T-helper 2 cell treated with Interferon-gamma antibody and Interleukin-4, amounts not matched to agents 5 μg/mL and 100 μg/mL, for 36 hours (primary cell): ENCODE results near the gene PARD3.

Experiments used
- DNase-seq: peaks from one replicate; pipeline ENCODE4 v3.0.0; 2021; ENCODE audit warnings: low spot score
- H3K27ac Mint-ChIP-seq: one replicate; pipeline ENCODE4 v1.8.0; 2021; ENCODE audit warnings: mild to moderate bottlenecking, mixed read lengths
- H3K27me3 Mint-ChIP-seq: one replicate; pipeline ENCODE4 v1.8.0; 2021; ENCODE audit warnings: low read depth, mixed read lengths
- H3K36me3 Mint-ChIP-seq: one replicate; pipeline ENCODE4 v1.8.0; 2021; ENCODE audit warnings: low read depth, mixed read lengths
- H3K4me1 Mint-ChIP-seq: one replicate; pipeline ENCODE4 v1.8.0; 2021; ENCODE audit warnings: low read depth, mixed read lengths
- H3K4me3 Mint-ChIP-seq: one replicate; pipeline ENCODE4 v1.8.0; 2022; ENCODE audit warnings: mild to moderate bottlenecking, moderate library complexity, mixed read lengths
- H3K9me3 Mint-ChIP-seq: one replicate; pipeline ENCODE4 v1.8.0; 2021; ENCODE audit warnings: mixed read lengths

The PARD3 gene

GRCh38 chr10:34599026-34599795 lies 215.9 kb downstream of the PARD3 start:
- H3K4me3 Mint-ChIP-seq = no peak overlapping the region
- no peaks in the 10 kb centered on the region for H3K27me3 Mint-ChIP-seq
- H3K36me3 Mint-ChIP-seq = no peaks in the 10 kb centered on the region
- DNase-seq = no peak
- no peaks in the 10 kb centered on the region for H3K9me3 Mint-ChIP-seq
- no peak overlapping the region for H3K27ac Mint-ChIP-seq
- H3K4me1 Mint-ChIP-seq = no peaks in the 10 kb centered on the region

- Mint-ChIP-seq H3K9me3 (no peaks in the 10 kb centered on the region), H3K4me3 (no peak overlapping the region), H3K27ac (no peak overlapping the region), H3K36me3 (no peaks in the 10 kb centered on the region), H3K4me1 (no peaks in the 10 kb centered on the region), H3K27me3 (no peaks in the 10 kb centered on the region)
- no peak for DNase-seq
Observed at GRCh38 chr10:34596351-34596750, 218.7 kb downstream of the PARD3 start.

DNA sequence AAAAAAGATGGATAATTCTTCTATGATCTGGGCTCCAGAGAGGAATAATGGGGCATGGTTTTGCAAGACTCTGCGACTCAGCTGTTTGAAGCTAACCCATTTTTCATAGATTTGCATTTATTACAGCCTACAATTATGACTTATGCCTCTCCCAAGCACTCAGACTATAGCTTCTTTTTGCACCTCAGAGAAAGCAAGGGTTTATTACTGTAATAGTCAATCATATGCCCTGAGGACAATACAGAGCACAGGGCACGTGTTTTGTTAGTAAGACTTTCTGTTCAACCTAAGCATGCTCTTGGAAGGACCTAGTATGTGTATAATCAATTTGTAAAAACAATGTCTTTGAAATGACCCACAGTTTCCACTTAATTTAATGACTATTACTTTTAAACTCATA lies 221.2 kb downstream of the PARD3 start:
- no peak for DNase-seq
- Mint-ChIP-seq H3K9me3 (no peaks in the 10 kb centered on the region), H3K36me3 (no peaks in the 10 kb centered on the region), H3K27ac (no peak overlapping the region), H3K4me3 (no peak overlapping the region), H3K4me1 (no peaks in the 10 kb centered on the region), H3K27me3 (no peaks in the 10 kb centered on the region)

DNA sequence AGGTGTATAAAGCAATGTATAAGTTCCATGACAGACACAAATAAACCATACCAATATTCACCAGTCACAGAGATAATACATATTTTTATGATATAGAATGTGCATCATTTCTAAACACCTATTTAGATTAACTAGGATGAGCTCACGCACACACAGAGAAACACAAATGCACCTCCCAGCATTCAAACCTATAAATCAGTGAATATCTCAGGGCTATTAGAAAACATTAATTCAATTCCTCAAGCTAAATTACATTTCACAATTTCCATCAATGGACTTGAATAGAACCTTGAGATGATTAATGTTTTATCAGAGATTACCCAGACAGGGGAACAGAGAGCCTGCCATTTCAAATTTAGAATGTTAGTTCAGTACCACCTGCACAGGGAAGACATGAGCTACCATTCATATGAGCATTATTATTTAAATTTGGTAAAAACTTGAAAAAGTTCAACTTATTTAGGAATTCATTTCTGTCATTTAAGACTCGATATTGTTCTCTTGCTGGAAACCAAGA lies 221.7 kb downstream of the PARD3 start:
- no peaks in the 10 kb centered on the region for H3K27me3 Mint-ChIP-seq
- H3K36me3 Mint-ChIP-seq = no peaks in the 10 kb centered on the region
- no peaks in the 10 kb centered on the region for H3K9me3 Mint-ChIP-seq
- H3K27ac Mint-ChIP-seq = no peak overlapping the region
- no peak for DNase-seq
- no peaks in the 10 kb centered on the region for H3K4me1 Mint-ChIP-seq
- no peak overlapping the region for H3K4me3 Mint-ChIP-seq

DNA sequence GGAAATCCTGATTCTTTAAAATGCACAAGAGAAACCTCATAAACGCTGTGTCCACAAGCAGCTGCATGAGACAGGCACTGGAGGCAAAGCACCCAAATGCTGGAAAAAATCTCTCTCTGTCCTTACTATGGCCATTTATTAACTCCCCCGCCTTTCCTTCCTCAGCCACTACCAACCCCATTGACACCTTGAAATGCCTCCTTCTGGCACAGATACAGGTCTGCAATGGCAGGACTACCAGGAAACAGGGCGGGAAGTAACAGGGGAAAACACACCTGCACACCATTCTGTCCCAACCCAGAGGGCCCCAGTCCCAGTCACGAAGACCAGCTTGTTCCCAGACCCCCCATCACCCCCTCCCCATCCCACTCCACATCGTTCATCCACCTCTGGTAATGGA lies 224.3 kb downstream of the PARD3 start:
- H3K27me3 Mint-ChIP-seq = no peaks in the 10 kb centered on the region
- H3K27ac Mint-ChIP-seq = no peak overlapping the region
- no peaks in the 10 kb centered on the region for H3K9me3 Mint-ChIP-seq
- no peak overlapping the region for H3K4me3 Mint-ChIP-seq
- no peaks in the 10 kb centered on the region for H3K36me3 Mint-ChIP-seq
- no peak for DNase-seq
- H3K4me1 Mint-ChIP-seq = no peaks in the 10 kb centered on the region

DNA sequence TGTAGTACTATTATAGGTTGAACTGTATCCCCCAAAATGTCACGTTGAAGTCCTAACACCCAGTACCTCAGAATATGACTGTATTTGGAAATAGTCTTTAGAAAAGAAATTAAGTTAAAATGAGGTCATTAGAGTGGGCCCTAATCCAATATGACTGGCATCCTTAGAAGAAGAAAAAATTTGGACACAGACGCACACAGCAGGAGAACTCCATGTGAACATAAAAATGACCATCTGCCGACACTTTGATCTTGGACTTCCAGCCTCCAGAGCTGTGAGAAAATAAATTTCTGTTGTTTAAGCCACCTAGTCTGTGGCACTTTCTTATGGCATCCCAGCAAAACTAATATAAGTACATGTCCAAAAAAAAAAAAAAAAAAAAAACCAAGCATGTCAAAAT lies 225.8 kb downstream of the PARD3 start:
- no peak for DNase-seq
- peaks cover 2% of the 10 kb centered on the region for H3K27me3 Mint-ChIP-seq
- H3K4me3 Mint-ChIP-seq = no peak overlapping the region
- no peaks in the 10 kb centered on the region for H3K4me1 Mint-ChIP-seq
- H3K9me3 Mint-ChIP-seq = no peaks in the 10 kb centered on the region
- H3K36me3 Mint-ChIP-seq = no peaks in the 10 kb centered on the region
- H3K27ac Mint-ChIP-seq = no peak overlapping the region

DNA sequence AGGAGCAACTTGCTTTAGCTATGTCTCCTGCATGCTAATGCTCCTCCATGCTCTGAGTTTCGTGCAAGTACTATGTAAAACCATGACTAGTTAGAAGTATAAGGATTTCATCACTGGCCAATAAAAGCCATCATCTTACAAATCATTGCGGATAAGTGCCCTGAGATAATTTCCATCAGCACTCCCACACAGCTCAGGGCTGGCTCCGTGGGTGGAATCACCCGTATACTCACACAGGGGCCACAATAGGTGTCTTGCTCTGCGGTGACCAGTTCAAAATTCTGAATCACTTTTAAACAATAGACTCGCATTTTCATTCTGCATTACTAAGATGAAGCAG lies 227.4 kb downstream of the PARD3 start:
- Mint-ChIP-seq H3K9me3 (no peaks in the 10 kb centered on the region), H3K27me3 (peaks cover 4% of the 10 kb centered on the region), H3K4me3 (no peak overlapping the region), H3K27ac (no peak overlapping the region), H3K4me1 (no peaks in the 10 kb centered on the region), H3K36me3 (no peaks in the 10 kb centered on the region)
- no peak for DNase-seq

DNA sequence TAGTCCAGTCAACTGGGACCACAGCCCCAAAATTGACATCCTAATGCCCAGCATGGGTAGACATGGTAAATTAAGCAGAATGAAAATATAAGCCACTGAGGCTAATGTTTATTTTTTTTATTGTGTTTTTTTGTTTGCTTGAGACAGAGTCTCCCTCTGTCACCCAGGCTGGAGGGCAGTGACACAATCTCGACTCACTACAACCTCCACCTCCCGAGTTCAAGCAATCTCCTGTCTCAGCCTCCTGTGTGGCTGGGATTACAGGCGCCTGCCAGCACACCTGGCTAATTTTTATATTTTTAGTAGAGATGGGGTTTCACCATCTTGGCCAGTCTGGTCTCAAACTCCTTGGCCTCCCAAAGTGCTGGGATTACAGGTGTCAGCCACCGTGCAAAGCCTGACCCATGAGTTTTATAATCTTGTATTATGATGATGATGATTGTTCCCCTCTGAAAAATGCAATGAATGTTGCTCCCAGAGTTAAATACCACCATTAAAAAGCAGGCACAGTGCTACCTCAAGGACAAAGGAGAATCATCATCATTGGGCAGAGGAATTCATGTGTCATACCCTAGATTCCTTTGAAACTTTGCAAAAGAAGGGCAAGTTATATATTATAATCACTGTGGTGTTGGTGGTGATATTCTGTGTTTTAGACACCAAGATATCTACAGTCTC lies 228.0 kb downstream of the PARD3 start:
- Mint-ChIP-seq H3K4me1 (no peaks in the 10 kb centered on the region), H3K36me3 (no peaks in the 10 kb centered on the region), H3K9me3 (no peaks in the 10 kb centered on the region)

GRCh38 chr10:34585422-34586112 lies 229.5 kb downstream of the PARD3 start:
- H3K27me3 Mint-ChIP-seq = peaks cover 4% of the 10 kb centered on the region
- H3K4me1 Mint-ChIP-seq = no peaks in the 10 kb centered on the region
- no peak overlapping the region for H3K27ac Mint-ChIP-seq
- no peaks in the 10 kb centered on the region for H3K36me3 Mint-ChIP-seq
- no peaks in the 10 kb centered on the region for H3K9me3 Mint-ChIP-seq
- no peak overlapping the region for H3K4me3 Mint-ChIP-seq
- no peak for DNase-seq

More for the DNA sequence above, 228.0 kb downstream of the PARD3 start:
- no peak overlapping the region for H3K27ac Mint-ChIP-seq
- H3K27me3 Mint-ChIP-seq = peaks cover 4% of the 10 kb centered on the region
- no peak overlapping the region for H3K4me3 Mint-ChIP-seq
- no peak for DNase-seq

DNA sequence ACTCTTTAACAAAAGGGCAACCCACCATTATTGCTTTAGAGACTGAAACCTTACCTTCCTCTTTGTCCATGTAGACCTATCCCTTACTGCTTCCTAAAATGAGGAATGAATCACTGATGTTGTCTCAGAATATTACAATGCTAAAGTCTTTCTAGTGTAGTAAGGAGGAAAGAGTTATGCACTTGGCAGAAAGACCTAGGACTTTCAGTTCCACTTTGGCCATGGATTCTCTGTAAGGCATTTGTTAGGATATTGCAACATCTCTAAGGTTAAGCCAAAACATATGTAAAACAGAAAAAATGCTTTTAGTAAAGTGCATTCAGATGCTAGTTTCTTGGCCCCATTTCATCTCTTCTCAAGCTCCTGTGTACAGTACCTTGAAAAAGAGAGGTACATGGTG lies 230.9 kb downstream of the PARD3 start:
- peaks cover 4% of the 10 kb centered on the region for H3K27me3 Mint-ChIP-seq
- H3K4me3 Mint-ChIP-seq = no peak overlapping the region
- H3K27ac Mint-ChIP-seq = no peak overlapping the region
- H3K36me3 Mint-ChIP-seq = no peaks in the 10 kb centered on the region
- no peak for DNase-seq
- H3K4me1 Mint-ChIP-seq = no peaks in the 10 kb centered on the region
- H3K9me3 Mint-ChIP-seq = no peaks in the 10 kb centered on the region

- H3K27ac Mint-ChIP-seq = no peak overlapping the region
- no peak for DNase-seq
- no peaks in the 10 kb centered on the region for H3K36me3 Mint-ChIP-seq
- H3K4me1 Mint-ChIP-seq = no peaks in the 10 kb centered on the region
- H3K27me3 Mint-ChIP-seq = peaks cover 4% of the 10 kb centered on the region
- H3K4me3 Mint-ChIP-seq = no peak overlapping the region
- H3K9me3 Mint-ChIP-seq = no peaks in the 10 kb centered on the region
Observed at GRCh38 chr10:34581801-34582532, 233.1 kb downstream of the PARD3 start.

DNA sequence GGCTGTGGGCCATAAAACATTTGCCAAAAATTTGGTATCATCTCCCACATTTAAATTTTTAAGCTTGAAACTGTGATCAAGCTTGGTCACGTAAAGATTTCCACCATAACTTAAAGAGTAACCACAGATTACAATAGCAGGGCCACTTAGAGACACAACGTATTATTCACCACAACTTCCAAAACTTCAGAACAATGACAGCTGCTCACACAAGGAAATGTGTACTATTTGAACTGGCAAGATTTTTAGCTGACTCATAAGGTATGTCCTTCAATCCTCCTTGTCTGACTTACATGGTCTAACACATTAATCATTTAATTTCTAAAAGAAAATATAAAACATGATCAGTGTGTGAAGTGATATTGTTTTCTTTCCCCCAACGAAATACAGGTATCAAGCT lies 234.5 kb downstream of the PARD3 start:
- no peak overlapping the region for H3K4me3 Mint-ChIP-seq
- H3K27me3 Mint-ChIP-seq = peaks cover 4% of the 10 kb centered on the region
- no peak for DNase-seq
- H3K9me3 Mint-ChIP-seq = no peaks in the 10 kb centered on the region
- no peaks in the 10 kb centered on the region for H3K4me1 Mint-ChIP-seq
- no peak overlapping the region for H3K27ac Mint-ChIP-seq
- no peaks in the 10 kb centered on the region for H3K36me3 Mint-ChIP-seq

DNA sequence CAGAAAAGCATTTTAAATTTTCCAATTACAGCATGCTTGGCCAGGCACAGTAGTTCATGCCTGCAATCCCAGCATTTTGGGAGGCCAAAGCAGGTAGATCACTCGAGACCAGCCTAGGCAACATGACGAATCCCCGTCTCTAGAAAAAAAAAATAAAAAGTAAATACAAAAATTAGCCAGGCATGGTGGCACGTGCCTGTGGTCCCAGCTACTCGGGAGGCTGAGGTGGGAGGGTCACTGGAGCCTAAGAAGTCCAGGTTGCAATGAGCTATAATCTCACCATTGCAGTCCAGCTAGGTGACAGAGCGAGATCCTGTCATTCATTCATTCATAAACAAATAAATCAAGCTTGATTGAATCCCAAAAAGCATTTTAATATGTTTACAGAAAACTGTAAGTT lies 234.9 kb downstream of the PARD3 start:
- no peak overlapping the region for H3K4me3 Mint-ChIP-seq
- no peaks in the 10 kb centered on the region for H3K4me1 Mint-ChIP-seq
- H3K9me3 Mint-ChIP-seq = no peaks in the 10 kb centered on the region
- H3K27me3 Mint-ChIP-seq = peaks cover 4% of the 10 kb centered on the region
- H3K36me3 Mint-ChIP-seq = no peaks in the 10 kb centered on the region
- no peak overlapping the region for H3K27ac Mint-ChIP-seq
- DNase-seq = no peak

- Mint-ChIP-seq H3K9me3 (no peaks in the 10 kb centered on the region), H3K27me3 (peaks cover 2% of the 10 kb centered on the region), H3K27ac (no peak overlapping the region), H3K4me1 (no peaks in the 10 kb centered on the region), H3K4me3 (no peak overlapping the region), H3K36me3 (no peaks in the 10 kb centered on the region)
- DNase-seq = no peak
Observed at GRCh38 chr10:34578468-34578867, 236.6 kb downstream of the PARD3 start.
